Left lung (tissue), 10 donors: ENCODE results near the gene ZNF454. TPM values are rescaled to one million over a fixed set of nuclear protein-coding genes. Genes with fewer than 3 reads are reported as not detected.

Source experiments
- ATAC-seq: fragments of 200-7000 bp; cut with Tn5 transposase; one replicate; pipeline ENCODE4 v1.9.1; 2020; ENCODE audit warnings: moderate library complexity
- DNase-seq, 4 donors: peaks; one replicate each; pipeline ENCODE4 v3.0.0-alpha.2; 2013 to 2020
- H3K27ac ChIP-seq, 2 donors: fragments of 200-600 bp; sonication (generic) in 1 of 2; one replicate each; pipeline versions ENCODE4 v1.5.0 to v1.8.0; 2020 to 2021
- H3K27me3 ChIP-seq, 2 donors: fragments of 200-600 bp; sonication (generic) in 1 of 2; one replicate each; pipeline versions ENCODE4 v1.5.0 to v1.8.0; 2020 to 2021
- H3K36me3 ChIP-seq, 2 donors: fragments of 200-600 bp; sonication (generic) in 1 of 2; one replicate each; pipeline versions ENCODE4 v1.5.0 to v1.8.0; 2020 to 2021
- H3K4me1 ChIP-seq, 2 donors: fragments of 200-600 bp; one replicate each; pipeline ENCODE4 v1.8.0; 2021
- H3K4me3 ChIP-seq, 2 donors: fragments of 200-600 bp; sonication (generic) in 1 of 2; one replicate each; pipeline versions ENCODE4 v1.5.0 to v1.8.0; 2020 to 2021; ENCODE audit warnings: mild to moderate bottlenecking in 1 of 2
- H3K9me3 ChIP-seq, 2 donors: fragments of 200-600 bp; sonication (generic) in 1 of 2; one replicate each; pipeline versions ENCODE4 v1.5.0 to v1.8.0; 2020 to 2021
- intact Hi-C, 2 donors: fragments of 100-400 bp; cut with DNase I; formaldehyde crosslinking; loops; one replicate each; pipeline versions ENCODE4 v1.11.2 to v1.14.2; 2022
- polyA plus RNA-seq, 6 donors: library from polyadenylated mRNA; unstranded; fragments of 120-200 nt; gene quantifications; one replicate each; pipeline ENCODE4 v1.2.1, GENCODE V29; 2013; ENCODE audit not compliant: insufficient read length in 6 of 6
- total RNA-seq, 2 donors: library from RNA; stranded (reverse); fragmentation: NEBNext Ultra II Directional; extraction: Animal tissue kit (Norgen Biotek cat#: 25700); gene quantifications; one replicate each; pipeline ENCODE4 v1.2.1, GENCODE V29; 2021
- TF ChIP-seq, protein P1 (sequence below), 2 donors: fragments of 200-600 bp; sonication (generic) in 1 of 2; IDR thresholded peaks; one replicate each; pipeline versions ENCODE4 v1.5.0 to v1.8.0; 2021; ENCODE audit warnings: antibody characterized with exemption in 2 of 2
- donor health status: DM: no; HTN: yes; CAD: no.
- donor health status: DM: no; HTN: no; CAD: no.

ZNF454 gene
- total and polyA plus RNA-seq, 8 donors: 3.4 to 11.0 (median 9.2) TPM

GRCh38 chr5:178931846-178932760 lies 8.9 kb upstream of the ZNF454 start:
- no peak for DNase-seq
- Histone ChIP-seq H3K9me3 (peaks cover 19 to 99% of the 10 kb centered on the region in 2 donors), H3K27me3 (no peaks in the 10 kb centered on the region), H3K4me1 (no peaks in the 10 kb centered on the region), H3K27ac (no peak overlapping the region), H3K4me3 (no peak overlapping the region), H3K36me3 (peaks cover 0 to 44% of the 10 kb centered on the region in 2 donors)
- no peak for ATAC-seq
- TF ChIP-seq, protein P1, sequence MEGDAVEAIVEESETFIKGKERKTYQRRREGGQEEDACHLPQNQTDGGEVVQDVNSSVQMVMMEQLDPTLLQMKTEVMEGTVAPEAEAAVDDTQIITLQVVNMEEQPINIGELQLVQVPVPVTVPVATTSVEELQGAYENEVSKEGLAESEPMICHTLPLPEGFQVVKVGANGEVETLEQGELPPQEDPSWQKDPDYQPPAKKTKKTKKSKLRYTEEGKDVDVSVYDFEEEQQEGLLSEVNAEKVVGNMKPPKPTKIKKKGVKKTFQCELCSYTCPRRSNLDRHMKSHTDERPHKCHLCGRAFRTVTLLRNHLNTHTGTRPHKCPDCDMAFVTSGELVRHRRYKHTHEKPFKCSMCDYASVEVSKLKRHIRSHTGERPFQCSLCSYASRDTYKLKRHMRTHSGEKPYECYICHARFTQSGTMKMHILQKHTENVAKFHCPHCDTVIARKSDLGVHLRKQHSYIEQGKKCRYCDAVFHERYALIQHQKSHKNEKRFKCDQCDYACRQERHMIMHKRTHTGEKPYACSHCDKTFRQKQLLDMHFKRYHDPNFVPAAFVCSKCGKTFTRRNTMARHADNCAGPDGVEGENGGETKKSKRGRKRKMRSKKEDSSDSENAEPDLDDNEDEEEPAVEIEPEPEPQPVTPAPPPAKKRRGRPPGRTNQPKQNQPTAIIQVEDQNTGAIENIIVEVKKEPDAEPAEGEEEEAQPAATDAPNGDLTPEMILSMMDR (IDR thresholded peaks at IDR 0.05): no peak
- intact Hi-C loops: no loop called here

DNA sequence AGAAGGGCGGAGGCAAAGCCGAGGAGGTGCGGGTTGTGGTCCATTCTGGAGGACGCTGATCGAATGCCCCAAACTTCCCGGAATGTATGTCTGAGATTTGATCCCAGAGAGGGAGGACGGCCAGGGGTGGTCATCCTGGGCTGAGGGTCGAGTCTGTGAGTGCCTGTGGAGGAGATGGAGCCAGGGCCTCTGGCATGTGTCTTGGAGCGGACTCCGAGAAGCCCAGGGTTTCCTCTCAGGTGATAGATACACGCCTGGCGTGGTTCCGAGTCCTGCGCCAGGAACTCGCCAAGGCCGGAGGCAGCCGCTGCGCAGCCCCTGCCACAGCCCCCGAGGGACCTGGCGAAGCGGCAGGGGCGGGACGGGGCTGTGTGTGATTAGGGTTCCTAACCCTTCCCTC lies 363 bp downstream of the ZNF454 start:
- Histone ChIP-seq H3K36me3 (peaks cover 0 to 7% of the 10 kb centered on the region in 2 donors), H3K27ac (peak overlapping the region; percentile 62 to 68), H3K4me1 (no peaks in the 10 kb centered on the region), H3K27me3 (peaks cover 0 to 21% of the 10 kb centered on the region in 2 donors), H3K4me3 (peak overlapping the region; percentile 42 to 55), H3K9me3 (peaks cover 0 to 93% of the 10 kb centered on the region in 2 donors)
- intact Hi-C loops: no loop called here
- ATAC-seq: peak; percentile 43
- peak in 1 of 4 donors; percentile 35 for DNase-seq
- TF ChIP-seq, protein P1 (IDR thresholded peaks at IDR 0.05): no peak

DNA sequence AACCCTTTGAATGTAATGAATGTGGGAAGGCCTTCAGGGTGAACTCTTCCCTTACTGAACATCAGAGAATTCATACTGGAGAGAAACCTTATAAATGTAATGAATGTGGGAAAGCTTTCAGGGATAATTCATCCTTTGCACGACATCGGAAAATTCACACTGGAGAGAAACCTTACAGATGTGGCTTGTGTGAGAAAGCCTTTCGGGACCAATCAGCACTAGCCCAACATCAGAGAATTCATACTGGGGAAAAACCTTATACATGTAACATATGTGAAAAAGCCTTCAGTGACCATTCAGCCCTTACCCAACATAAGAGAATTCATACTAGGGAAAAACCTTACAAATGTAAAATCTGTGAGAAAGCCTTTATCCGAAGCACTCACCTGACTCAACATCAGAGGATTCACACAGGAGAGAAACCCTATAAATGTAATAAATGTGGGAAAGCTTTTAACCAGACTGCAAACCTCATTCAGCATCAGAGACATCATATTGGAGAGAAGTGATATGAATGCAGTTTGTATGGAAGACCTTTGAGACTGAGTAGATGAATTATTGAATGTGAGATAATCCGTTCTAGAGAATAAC lies 24.6 kb downstream of the ZNF454 start:
- DNase-seq: no peak
- Histone ChIP-seq H3K4me3 (no peak overlapping the region), H3K27ac (no peak overlapping the region), H3K4me1 (no peaks in the 10 kb centered on the region), H3K9me3 (peaks cover 20 to 100% of the 10 kb centered on the region in 2 donors), H3K36me3 (peaks cover 0 to 62% of the 10 kb centered on the region in 2 donors), H3K27me3 (no peaks in the 10 kb centered on the region)
- TF ChIP-seq, protein P1 (IDR thresholded peaks at IDR 0.05): no peak
- intact Hi-C loops: no loop called here
- no peak for ATAC-seq

DNA sequence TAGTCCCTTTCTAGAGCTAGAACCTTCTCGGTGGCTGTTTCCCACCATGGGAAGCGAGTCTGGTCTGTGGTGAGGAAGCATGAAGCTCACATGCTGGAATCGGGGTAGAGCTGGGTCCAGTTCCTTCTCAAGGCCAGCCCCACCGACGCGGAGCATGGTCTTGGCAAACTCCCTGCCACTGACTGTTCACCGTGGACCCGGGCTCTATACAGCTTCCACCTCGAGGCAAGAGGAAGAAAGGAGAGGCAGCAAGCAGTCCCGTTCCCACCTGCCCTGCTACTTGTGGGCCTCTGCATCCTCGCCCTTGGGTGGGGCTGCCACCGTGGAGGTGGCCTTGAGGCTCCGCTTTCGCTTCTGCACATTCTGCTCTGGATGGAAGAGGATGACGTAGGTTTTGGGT lies 40.4 kb downstream of the ZNF454 start:
- DNase-seq: peak in 1 of 4 donors; percentile 40
- peaks cover 0 to 98% of the 10 kb centered on the region in 2 donors for H3K9me3 ChIP-seq
- H3K27ac ChIP-seq: no peak overlapping the region
- peaks cover 0 to 18% of the 10 kb centered on the region in 2 donors for H3K36me3 ChIP-seq
- intact Hi-C loops: no loop called here
- H3K4me1 ChIP-seq: no peaks in the 10 kb centered on the region
- TF ChIP-seq, protein P1 (IDR thresholded peaks at IDR 0.05): no peak
- no peaks in the 10 kb centered on the region for H3K27me3 ChIP-seq
- ATAC-seq: no peak
- H3K4me3 ChIP-seq: no peak overlapping the region

- peak in 1 of 4 donors; percentile 63 for DNase-seq
- TF ChIP-seq, protein P1 (IDR thresholded peaks at IDR 0.05): no peak
Observed at GRCh38 chr5:178982941-178983340, 41.9 kb downstream of the ZNF454 start.

More at GRCh38 chr5:178982941-178983340, 41.9 kb downstream of the ZNF454 start:
- no peak for ATAC-seq
- H3K36me3 ChIP-seq: peaks cover 0 to 13% of the 10 kb centered on the region in 2 donors
- intact Hi-C loops: no loop called here
- no peaks in the 10 kb centered on the region for H3K4me1 ChIP-seq
- H3K9me3 ChIP-seq: peaks cover 0 to 96% of the 10 kb centered on the region in 2 donors
- H3K4me3 ChIP-seq: no peak overlapping the region
- no peaks in the 10 kb centered on the region for H3K27me3 ChIP-seq
- H3K27ac ChIP-seq: no peak overlapping the region
